NCI-H1092 (cell line): ENCODE measurements around the gene COP1.

Source experiments
- DNase-seq: peaks from one replicate; lab custom pipeline; 2025; lab: John Stamatoyannopoulos, UW

The COP1 gene

DNA sequence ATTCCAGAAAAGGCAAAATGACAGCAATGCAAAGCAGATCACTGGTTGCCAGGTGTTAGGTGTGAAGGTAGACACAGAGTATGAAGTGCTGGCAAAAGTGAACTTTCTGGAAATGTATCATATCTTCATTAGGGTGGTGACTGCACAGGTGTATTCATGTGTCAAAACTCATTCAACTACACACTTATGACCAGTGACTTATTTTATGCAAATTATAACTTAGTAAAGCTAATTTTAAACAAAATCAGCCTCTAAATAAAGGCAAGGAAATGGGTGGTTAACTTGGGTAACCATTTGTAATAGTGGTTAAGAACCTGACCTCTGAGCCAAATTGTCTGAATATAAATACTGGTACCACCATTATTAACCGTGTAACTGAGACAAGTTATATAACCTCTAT, 7.4 kb downstream of the COP1 start:
- DNase-seq, result no peak

DNA sequence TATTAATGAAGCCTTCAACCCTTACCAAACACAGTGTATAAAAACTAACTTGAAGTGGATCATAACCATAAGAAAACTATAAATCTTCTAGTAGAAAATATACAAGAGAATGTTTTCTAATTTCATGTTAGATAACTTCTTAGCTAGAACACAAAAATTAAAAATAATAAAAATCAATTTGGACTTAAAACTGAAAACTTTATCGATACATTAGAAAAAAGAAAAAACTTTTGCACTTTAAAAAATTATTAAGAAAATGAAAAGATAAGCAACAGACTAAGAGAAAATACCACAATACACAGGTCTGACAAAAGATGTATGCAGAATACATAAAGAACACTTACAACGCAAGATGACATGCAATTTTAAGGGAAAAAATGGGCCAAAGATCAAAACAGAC, 8.7 kb downstream of the COP1 start:
- DNase-seq, result no peak

- no peak for DNase-seq
Observed at GRCh38 chr1:176196728-176197127, 10.4 kb downstream of the COP1 start.

DNA sequence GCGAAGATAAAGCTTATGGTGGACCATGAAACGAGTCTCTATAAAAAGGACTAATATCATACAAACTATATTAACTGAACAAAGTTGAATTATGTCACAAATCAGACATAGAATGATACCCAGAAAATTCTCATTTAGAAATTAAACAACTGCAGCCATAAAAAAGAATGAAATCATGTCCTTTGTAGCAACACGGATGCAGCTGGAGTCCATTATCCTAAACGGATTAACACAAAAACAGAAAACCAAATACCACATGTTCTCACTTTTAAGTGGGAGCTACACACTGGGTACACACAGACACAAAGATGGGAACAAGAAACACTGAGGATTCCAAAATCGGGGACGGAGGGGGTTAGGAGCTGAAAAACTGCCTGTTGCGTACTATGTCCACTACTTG, 11.5 kb downstream of the COP1 start:
- DNase-seq, result no peak

GRCh38 chr1:176193663-176194062, 13.4 kb downstream of the COP1 start:
- no peak for DNase-seq

DNA sequence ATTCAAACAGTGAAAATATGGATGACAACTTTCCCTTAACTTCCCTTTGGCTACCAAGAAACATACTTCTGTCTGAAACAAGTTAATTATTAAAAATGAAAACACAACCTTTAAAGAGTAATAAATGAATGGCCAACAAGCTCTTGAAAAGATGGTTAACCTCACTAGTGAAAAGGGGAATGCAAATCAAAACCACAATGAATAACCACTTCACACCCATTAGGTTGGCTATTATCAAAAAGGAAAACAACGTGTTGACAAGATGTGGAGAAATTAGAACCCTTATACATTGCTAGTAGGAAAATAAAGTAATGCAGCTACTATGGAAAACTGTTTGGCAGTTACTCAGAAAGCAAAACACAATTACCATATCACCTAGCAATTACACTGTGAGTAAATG, 14.1 kb downstream of the COP1 start:
- no peak for DNase-seq

DNA sequence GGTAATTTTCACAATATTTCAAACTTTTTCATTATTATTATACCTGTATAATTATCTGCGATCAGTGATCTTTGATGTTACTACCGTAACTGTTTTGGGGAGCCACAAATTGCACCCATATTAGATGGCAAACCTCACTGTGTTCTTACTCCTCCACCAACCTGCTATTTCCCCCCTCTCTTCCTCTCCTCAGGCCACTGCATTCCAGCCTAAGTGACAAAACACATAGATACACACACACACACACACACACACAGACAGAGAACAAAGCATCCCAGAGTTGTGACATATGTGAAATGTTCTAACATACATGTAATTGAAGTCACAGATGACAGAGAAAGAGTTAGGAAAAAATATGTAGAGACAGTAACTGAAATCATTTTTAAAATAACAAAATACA, 18.5 kb downstream of the COP1 start:
- DNase-seq, result no peak

- DNase-seq, result no peak
Observed at GRCh38 chr1:176187001-176187400, 20.1 kb downstream of the COP1 start.

GRCh38 chr1:176183618-176184017, 23.5 kb downstream of the COP1 start:
- DNase-seq, result no peak

DNA sequence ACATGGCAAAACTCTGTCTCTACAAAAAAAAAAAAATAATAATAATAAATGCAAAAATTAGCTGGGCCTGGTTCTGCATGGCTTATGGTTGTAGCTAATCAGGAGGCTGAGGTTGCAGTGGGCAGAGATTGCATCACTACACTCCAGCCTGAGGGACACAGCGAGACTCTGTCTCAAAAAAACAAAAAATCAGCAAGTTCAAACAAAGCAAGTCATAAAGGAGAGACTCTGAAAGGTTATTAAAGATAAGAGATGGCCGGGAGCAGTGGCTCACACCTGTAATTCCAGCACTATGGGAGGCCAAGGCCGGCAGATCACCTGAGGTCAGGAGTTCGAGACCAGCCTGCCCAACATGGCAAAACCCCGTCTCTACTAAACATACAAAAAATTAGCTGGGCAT, 28.8 kb downstream of the COP1 start:
- DNase-seq, result no peak

DNA sequence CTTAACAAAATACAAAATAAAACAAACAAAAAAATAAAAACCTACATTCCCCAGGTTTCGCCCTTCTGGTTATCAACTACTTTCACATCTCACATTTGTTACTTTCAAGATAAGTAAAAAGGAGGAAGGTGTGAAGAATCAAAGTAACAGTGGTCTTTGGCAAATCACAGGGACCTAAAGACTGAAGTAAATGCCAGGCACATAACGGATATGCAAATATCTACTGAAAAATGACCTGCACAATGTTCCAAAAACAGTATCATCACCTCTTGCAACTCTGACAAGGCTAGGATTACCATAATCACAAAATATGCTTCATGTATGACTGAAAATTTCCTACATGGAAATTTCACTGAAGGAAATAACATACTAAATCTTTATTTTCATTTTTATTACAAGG, 29.3 kb downstream of the COP1 start:
- no peak for DNase-seq

DNA sequence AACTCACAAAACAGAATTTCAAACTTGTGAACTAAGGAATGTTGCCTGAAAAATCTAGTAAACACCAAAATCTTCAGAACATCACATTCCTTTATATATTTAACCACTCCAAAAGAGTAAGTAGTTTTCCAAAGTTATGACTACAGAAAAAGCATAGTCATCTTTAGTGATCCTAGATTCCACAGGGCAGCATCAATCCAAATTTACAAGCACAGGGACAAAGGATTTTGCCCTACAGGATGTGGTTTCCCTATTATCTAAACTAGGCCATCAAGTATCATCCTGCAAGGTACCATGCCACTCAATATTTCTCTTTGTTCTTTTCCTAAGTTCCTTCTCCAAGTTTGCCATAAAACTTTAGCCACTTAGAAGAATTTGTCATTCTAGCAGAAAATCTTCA, 33.0 kb downstream of the COP1 start:
- DNase-seq, result no peak

- DNase-seq, result no peak
Observed at GRCh38 chr1:176172215-176172614, 34.9 kb downstream of the COP1 start.

- no peak for DNase-seq
Observed at GRCh38 chr1:176167210-176167609, 39.9 kb downstream of the COP1 start.

DNA sequence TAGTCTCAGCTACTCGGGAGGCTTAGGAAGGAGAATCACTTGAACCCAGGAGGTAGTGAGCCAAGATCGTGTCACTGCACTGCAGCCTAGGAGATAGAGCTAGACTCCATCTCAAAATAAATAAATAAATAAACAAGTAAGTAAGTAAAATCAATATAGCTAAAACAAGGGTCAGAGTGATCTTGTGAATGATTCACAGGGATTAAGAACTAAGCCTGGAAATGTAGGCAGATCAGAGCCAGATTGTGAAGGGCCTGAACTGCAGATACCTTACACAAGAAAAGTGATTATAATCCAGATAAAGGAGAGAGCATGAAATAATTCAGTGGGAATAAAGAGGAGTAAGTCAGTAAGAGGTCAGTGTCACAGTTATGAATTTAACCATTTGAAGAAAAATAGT, 41.5 kb downstream of the COP1 start:
- DNase-seq, result no peak

DNA sequence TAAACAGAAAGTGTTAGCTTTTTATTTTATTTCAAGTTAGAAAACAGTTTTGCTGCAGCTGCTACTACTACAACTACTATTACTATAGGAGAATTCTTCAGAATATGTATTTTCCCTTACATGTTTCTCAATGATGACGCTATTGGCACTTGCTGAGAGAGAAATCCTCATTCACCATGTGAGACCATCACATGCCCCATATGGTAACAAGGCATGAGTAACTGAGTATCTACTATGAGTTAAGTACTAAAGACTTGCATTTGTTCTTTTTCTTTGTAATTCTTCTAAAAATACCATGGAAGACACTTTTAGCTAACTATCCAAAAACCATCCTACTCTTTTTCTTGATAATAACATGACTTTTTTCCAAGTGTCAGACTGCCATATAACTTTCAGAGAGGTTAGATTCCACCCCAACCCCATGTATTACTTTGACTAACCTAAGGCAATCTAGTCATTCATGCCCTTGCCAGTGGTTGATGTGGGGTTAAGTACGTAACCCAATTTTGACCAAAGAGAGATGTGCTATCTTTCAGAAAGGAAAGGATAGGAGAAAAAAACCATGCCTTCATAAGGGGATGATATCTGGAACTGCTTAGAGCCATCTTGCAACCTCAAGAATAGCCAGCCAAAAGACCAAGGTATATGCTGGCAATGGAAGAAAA, 42.9 kb downstream of the COP1 start:
- DNase-seq, result no peak

GRCh38 chr1:176159993-176160392, 47.1 kb downstream of the COP1 start:
- no peak for DNase-seq

GRCh38 chr1:176157995-176158394, 49.1 kb downstream of the COP1 start:
- DNase-seq, result no peak

DNA sequence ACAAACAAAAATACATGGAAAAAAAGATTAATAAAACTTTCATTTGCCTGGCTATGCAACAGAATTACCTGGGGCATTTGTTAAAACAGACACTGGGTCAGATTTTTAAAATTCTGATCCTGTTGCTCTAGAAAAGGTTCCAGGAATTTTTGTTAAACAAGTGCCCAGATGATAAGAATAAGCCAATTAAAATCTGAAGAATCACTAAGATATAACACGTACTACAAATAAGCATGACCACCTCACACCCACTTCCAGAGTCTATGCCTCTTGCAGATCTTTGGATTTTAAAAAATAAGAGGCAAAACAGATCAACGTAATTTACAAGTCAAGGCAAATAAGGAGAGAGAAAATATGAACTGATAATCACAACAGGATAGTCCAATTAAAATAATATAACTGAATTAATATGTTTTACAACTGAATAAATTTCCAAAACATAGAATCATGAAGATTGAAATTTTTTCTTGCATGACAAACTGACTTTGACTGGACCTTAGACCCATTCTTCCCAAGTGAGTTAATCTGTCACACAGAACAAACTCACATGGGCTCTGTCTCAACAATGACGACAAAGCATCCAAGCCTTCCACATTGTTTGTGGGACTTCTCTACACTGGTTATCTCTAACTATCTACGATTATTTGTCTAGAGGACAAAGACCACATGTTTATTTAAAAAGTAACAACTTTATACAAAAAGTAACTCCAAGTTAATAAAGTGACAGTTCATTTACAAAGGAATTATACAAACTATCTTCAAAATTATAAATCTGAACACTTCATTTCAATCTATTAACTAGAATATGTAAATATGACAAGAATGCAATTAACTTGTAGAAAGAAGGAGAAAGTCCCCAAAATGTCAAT, 56.9 kb downstream of the COP1 start:
- no peak for DNase-seq

DNA sequence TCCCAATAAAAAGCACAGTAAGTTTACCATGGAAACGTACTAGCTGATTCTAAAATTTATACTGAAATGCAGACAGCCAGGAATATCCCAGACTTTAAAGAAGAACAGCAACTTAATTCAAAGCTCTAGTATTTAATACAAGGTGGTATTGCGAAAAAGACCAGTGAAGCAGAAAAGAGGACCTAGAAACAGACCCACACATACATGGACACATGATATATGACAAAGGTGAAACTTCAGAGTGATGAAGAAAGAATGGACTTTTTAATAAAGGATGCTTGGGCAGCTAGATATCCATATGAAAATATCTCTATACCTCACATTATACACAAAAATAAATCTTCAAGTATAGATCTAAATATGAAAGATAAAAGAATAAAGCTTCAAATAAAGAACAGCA, 62.6 kb downstream of the COP1 start:
- no peak for DNase-seq

GRCh38 chr1:176142973-176143372, 64.1 kb downstream of the COP1 start:
- no peak for DNase-seq

DNA sequence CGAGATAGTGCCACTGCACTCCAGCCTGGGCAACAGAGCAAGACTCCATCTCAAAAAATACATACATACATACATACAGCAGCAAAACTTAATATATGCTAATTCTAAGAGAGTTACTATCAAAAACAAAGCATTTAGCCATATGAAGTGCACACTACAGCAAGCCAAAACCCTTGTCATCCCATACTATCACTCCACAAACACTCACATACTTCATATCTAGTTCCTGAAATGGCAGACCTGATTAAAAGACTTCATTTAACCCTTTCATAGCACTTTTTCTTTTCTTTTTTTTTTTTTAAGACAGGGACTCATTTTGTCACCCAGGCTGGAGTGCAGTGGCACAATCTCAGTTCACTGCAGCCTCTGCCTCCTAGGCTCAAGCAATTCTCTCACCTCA, 65.6 kb downstream of the COP1 start:
- DNase-seq, result no peak

GRCh38 chr1:176136891-176137290, 70.2 kb downstream of the COP1 start:
- DNase-seq, result no peak

DNA sequence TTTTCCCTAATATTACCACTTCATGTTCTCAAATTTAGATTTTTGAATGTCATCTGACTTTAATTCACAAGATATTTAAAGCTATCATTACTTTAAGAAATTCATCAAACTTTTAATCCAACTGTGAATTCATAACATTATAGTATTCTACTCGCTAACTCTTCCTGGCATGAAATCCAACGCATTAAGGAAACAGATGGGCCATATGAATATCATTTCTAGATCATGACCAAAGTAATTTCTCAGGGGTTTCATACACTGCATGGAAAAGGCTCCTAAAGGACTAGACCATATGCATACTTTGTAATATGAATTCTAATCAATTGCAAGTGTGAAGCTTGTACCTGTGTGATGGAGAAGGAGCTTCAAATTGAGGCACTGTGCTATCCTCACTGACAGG, 72.4 kb downstream of the COP1 start:
- no peak for DNase-seq
